GM19455 (cell line): ENCODE data around the gene TRIM26.
"Not testable (repeated sequence)": the region's sequence is repeated elsewhere in the genome, so short reads cannot be mapped to it uniquely, and the experiment has no call there.

Experiments used
- ATAC-seq: cut with Tn5 transposase; IDR thresholded peaks from one replicate; pipeline ENCODE4 v1.9.1; 2021; ENCODE audit not compliant: unreplicated experiment

TRIM26 gene

DNA sequence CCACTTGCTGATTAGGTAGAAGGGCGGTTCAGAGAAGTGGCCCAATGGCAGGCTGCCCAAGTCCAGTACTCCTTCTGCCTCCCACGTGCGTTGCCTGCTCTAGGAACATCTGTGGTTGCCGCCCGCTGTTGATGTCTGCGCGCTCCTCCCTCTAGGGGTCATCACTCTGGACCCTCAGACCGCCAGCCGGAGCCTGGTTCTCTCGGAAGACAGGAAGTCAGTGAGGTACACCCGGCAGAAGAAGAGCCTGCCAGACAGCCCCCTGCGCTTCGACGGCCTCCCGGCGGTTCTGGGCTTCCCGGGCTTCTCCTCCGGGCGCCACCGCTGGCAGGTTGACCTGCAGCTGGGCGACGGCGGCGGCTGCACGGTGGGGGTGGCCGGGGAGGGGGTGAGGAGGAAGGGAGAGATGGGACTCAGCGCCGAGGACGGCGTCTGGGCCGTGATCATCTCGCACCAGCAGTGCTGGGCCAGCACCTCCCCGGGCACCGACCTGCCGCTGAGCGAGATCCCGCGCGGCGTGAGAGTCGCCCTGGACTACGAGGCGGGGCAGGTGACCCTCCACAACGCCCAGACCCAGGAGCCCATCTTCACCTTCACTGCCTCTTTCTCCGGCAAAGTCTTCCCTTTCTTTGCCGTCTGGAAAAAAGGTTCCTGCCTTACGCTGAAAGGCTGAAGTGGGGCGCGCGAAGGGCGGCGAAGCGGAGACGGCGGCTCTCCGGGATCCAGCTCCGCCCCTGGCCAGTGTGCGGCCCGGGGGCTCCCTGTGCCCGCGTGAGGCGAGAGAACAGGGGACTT is 41.3 kb downstream of the TRIM26 start:
- ATAC-seq, result no peak

DNA sequence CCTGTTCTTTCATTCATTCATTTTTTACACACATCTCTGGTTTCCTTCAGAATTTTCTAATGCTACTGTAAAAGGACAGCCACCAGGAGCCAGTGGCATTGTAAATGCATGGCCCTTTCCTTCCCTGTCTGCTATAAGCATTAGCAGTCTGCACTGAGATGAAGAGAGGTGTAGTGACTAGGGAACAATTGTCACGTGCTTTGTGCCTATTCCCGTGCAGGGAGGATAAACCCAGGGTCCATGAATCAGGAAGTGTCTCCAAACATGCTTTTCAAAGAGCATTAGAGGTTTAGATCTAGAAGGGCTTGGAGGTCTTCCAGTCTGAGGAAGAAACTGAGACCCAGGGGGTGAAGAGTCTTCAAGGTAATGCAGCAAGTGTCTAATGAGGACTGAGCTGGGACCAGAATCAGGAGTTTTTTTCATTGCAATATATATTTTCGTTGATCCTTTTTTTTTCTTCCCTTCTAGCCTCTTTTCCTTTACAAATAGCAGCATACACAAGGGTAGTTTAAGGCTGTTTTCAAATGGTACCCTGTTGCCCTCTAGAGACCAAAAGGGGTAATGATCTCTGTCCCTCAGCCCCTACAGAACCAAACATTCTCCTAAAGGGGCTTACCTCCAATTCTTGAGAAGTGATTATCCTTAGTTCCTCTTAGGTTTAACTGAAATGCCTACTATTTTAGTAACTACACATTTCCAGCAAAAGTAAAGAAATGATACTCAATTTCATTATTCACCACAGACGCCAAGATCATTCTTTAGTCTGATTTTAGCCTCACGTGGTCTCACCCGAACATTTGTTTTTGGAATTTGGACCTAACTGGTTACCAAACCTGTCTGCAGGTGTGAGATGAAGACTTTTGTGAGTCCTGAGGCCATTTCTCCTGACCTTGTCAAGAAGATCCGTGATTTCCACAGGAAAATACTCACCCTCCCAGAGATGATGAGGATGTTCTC is 43.3 kb downstream of the TRIM26 start:
- ATAC-seq, result no peak

DNA sequence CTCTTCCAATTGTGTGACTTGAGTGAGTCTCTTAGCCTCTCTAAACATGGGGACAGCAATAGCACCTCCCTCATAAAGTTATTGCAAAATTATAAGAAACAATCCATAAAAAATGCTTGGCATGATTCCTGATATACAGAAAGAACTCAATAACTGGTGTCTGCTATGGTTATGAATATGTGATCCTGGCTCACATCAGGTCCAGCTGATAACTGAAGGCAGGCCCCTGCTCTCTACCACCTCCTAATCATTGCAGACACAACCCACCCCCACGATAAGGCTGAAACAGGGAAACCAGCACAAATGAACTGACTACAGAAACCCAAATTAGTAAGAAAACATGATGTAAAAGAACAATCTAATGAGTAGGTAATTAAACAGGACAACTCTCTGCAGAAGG is 44.5 kb downstream of the TRIM26 start:
- no peak for ATAC-seq

DNA sequence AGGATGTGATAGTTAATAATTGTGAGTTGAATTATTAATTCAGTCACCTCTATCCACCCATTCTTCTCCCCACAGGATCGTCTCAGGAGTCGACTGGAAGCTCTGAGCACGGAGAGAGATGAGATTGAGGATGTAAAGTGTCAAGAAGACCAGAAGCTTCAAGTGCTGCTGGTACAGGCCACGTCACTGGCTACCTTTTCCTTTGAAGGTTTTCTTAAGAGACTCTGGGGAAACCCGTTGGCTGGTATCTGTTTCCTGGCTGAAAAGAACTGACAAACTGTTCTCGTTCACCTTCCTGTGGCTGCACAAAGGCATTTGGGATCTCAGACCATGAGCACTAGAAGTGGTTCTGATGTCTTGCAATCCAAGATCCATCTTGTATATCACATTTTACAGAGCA is 46.1 kb downstream of the TRIM26 start:
- ATAC-seq, result no peak

DNA sequence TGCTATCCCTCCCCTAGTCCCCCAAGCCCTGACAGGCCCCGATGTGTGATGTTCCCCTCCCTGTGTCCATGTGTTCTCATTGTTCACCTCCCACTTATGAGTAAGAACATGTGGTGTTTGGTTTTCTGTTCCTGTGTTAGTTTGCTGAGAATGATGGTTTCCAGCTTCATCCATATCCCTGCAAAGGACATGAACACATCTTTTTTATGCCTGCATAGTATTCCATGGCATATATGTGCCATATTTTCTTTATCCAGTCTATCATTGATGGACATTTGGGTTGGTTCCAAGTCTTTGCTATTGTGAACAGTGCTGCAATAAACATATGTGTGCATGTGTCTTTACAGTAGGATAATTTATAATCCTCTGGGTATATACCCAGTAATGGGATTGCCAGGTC is 48.0 kb downstream of the TRIM26 start:
- not testable (repeated sequence) for ATAC-seq

DNA sequence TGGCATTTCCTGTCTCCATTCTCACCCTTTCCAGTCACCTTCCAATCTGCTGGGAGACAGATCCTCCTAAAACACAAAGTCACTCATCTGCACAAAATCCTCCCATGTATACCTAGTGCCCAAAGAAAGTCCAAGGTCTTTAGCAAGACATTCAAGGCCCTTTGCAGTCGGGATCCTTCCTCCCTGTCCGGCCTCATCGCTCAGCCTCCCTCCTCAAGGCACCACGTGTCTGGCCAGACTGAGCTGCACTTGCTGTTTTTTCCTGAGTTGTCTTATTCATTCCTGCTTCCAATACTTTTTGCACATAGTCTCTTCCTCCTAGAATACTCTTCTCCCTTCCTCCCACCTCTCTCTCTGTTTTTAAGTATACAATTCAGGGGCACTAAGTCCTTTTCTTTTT is 48.5 kb downstream of the TRIM26 start:
- ATAC-seq, result no peak

DNA sequence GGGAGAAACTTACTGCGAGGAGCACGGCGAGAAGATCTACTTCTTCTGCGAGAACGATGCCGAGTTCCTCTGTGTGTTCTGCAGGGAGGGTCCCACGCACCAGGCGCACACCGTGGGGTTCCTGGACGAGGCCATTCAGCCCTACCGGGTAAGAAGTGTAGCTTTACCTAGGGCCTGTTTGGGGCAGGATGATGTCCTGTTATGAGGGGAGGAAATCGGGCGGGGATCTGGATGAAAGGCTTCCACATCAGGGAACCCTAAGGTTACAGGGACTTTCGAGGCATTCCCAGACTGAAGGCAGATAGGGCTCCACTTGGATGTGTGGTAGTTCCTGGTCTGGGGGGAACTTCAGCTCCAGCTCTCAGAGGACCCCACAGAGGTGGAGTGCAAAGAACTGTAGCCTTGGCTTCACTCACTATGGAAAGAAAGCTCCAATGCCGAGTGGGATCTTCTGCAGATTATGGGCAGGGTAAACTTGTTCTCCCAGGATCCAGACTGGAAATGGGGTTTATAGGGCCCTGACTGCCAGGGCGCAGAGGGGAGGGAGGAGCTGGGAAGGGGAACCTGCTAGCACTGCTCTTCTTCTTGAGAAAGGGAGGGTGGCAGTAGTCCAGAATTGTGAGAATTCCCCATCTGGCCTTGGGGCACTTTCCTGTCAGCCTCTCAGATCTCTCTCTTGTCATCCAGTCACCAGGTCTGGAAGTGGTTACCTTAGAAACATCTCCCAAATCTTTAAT is 49.1 kb downstream of the TRIM26 start:
- no peak for ATAC-seq

DNA sequence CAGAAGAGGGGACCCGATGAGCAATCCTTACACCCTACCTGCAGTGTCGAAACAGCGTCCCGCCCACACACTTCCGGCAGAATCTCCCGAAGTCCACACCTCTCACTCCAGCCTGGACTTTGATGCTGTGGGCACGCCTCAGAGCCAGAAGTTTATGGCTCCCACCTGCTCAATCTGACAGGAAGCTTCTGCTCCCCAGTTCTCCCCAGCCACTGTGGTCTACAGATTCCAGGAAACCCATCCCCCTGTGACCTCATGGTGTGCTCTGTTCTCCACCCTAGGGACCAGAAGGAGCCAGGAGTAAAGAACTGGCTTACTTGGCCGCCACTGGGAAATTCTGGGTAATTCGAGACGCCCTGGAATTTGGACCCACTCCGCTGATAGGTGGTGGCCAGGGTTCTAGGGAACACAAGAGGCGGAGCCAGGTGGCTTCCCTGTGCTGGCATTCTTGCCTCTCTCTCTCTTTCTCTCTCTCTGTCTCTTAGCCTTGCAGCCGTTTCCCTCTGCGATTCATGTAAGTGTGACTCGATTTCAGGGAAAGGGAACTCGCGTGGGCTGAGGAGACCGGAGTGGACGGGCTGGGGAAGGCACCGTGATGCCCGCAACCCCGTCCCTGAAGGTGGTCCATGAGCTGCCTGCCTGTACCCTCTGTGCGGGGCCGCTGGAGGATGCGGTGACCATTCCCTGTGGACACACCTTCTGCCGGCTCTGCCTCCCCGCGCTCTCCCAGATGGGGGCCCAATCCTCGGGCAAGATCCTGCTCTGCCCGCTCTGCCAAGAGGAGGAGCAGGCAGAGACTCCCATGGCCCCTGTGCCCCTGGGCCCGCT is 49.9 kb downstream of the TRIM26 start, which contains the start of gene TRIM15:
TRIM15 (plus strand) TSS at position 457 of the 828 bp plus-strand sequence; CDS start at position 596, 139 bp downstream.
- ATAC-seq, result no peak

DNA sequence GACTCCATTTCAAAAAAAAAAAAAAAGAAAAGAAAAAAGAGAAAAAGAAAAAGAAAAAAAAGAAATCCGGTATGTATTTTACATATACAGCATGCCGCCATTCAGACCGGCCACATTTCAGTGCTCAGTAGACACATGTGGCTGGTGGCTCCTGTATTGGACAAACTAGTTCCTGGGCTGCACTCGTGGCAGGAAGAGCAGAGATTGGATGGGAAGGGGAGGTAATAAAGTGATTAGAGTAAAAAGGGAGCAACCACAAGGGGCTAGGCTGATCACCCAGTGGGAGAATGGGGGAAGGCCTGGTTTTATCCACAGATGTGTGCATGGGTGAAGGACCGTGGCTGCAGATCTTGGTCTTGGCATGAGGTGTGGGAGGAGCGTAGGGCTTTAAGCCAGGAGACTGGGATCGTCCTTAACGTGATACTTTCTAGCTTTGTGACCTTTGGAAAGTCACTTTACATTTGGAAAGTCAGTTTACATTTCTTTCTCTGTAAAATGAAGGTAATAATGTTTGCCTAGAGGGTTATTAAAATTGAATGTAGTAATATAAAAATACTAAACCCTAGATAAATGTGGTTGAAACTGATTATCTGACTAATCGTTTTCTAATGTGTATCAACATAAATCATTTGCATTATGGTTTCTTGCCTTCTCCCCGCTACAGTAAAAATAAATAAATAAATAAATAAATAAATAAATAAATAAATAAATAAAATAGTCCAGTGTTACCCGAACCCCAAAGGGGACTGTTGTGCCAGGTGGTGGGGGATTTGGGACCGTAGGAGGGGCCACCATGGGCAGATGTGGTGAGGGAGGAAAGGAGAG is 50.7 kb downstream of the TRIM26 start:
- no peak for ATAC-seq

DNA sequence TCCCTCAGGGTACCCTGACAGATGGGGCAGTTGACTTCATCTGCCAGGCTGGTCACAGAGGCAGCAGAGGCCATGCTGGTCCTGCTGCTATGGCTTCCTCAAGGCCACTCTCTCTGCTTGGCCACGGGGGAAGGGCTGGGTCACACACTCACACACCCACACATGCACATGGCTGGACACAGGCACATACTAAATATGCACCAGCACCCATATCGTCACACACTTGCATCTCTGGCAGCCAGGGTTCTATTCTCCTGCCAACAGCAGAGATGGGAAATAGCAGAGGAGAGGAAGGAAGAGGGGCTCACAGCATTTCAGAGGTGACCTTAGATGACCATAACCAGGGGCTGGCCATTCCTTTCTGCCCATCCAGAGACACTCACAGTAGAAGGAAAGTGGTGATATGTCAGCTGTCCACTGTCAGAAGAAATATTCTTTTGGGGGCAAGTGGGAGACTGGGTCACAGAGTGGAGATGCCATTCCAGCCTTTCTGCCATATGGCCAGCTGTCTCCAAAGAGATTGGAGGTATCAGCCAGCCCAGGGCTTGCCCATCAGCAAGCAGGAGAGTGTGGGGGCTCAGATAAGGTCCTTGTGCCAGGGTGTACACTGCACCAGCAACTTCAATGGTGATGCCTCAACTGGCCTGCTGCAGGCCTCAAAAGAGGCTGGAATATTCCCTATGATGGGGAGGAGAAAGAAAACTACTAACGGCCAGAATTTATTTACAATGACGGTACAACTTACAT is 52.2 kb downstream of the TRIM26 start, which contains the start of gene TRIM10:
TRIM10 (minus strand) TSS at position 427 of the 747 bp plus-strand sequence; CDS start at position 74, 353 bp downstream.
- no peak for ATAC-seq

DNA sequence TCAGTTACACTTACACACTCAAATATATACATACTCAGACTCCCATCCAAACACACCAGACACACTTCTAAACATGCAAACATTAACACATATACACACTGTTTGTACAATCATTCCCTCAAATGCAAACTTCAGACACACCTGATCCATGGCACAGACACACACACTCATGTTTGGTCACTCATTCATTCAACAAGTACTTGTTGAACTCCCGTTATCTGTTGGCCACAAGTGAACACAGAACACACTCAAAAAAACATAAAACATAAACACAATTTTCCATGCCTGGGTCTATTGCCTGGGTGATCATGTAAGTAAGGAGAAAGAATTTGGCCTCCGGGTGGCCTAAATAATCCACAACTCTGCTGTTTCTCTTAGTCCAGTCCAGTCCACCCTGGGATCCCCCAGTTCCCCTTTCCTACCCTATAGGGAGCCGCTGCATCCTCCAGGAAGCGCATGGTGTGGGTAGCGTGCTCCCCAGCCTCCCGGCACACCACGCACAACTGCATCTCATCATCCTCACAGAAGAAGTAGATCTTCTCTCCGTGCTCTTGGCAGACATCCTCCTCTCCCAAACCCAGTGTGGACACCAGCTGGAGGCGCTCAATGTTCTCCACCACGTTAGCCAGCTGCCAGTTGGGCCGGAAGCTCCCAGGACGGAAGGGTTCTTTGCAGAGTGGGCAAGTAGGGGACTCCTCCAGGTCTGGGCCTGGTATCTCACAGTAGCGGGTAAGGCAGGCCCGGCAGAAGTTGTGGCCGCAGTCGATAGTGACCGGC is 53.0 kb downstream of the TRIM26 start:
- no peak for ATAC-seq

DNA sequence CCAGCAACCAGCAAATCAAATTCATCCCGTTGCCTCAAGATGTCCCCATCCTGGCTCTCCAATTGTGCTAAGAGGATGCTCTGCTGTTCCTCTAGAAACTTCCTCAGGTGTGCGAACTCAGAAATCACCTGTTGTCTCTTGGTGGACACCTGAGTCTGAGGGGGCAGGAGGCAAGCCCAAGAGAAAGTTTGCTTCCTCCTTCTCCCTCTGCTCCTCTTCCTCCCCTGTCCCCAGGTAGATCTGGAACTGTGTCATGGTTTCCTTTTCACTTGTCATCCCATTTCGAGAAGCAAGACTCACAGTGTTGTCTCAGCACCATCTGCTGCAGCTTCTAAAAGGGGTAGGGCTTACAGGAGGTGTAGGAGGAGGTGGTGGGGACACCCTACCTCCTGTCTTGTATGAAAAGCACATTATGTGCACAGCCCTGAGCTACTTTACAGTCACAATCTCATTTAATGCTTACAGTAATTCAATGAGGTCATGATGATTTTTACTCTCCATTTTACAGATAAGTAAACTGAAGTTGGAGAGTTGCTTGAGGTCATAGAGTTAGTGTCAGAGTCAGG is 54.6 kb downstream of the TRIM26 start:
- no peak for ATAC-seq

DNA sequence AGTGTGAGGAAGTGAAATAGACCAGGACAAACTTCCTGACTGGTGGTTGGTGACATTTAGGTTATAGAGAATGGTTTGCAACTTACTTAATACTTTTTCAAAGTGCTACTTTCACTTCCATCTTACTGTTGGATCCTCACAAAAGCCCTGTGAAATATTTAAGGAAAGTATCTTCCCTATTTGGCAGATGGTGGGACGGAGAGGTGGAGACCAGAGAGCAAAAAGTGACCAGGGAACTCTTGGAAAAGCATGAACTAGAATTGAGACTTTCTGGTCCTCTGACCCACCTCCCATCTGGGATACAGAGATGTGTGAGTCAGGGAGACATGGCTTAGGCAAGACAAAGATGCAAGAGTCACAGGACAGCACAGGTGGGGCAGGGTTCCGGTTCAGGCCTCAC is 55.2 kb downstream of the TRIM26 start:
- ATAC-seq, result no peak

DNA sequence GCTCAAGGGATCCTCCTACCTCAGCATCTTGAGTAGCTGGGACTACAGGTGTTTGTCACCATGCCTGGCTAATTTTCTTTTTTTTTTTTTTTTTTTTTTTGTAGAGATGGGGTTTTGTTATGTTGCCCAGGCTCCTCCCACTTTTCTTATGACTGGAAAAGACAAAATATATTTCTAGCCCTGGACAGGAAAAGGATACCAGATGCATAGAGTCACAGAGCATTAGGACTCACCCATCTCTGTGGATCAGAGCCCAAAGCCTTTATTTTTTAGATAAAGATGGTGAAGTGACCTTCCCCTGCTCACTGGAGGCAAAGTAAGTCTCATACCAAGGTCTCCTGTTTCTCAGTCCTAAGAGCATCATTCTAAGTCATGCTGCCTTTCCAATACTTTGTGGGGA is 55.6 kb downstream of the TRIM26 start:
- no peak for ATAC-seq

DNA sequence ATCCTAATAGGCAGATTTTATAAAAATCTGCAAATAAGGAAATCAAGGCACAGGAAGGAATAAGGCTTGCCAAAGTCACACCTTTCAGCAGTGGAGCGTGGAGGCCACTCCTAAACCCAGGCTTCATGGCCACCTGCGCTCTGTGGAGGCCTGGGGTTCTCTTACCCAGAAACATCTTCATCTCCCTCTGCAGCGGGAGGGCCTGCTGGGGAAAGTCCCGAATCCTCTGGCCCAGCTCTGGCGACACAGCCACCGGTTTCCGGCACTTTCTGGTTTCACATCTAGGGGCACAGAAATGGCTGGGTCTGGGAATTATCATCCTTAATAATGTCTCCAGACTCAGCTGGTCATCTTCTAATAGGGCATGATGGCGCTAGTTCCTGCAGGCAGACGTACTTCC is 56.4 kb downstream of the TRIM26 start:
- no peak for ATAC-seq

DNA sequence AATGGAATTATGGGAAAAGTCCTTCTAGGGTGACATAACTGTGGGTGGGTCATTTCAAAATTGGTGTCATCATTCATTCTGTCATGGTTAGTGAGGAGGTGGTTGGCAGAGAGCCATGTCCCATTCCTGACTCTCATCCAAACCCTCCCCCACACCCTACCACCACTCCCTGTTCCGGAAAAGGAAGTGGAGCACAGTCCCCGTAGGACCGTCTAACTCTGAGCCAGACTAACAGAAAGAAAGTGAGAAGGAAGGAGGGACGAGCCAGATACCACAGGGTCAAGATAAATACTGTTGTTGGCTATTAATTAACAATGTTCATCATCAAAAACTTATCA is 57.0 kb downstream of the TRIM26 start:
- no peak for ATAC-seq

DNA sequence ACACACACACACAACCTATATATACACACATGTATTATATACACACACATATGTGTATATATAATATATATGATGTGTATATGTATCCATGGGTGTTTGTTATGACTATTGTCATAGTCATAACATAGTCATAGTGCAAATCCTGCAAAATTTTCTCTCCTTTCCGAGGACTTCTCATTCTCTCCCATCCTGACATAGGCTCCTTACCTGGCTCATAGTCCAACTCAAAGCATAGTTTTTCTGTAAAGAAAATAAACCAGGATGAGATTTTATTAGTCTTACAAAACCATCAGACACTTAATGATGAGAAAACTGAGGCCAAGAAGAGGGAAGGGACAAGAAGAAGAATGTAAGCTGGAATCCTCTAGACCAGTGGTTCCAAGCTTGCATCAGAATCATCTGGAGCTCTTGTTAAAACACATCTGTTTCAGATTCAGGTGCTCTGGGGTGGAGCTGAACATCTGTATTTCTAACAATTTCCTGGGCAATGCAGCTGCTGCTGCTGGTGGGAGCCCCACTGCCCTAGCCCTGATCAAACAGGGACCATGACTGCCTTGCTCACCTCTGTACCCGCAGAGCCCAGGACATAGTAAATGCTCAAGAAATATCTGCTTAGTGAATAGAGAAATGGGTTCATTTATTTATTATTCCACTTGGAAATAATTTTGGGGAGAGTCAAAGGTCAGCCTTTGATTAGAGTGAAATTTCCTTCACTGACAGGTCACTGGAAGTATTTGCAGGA is 57.5 kb downstream of the TRIM26 start:
- ATAC-seq, result no peak
